ENCODE measurements around the gene NOX4.

GRCh38 chr11:89275966-89276365 lies 215.2 kb downstream of the NOX4 start:
- no peak for TF ChIP-seq NR3C1 (CRISPR knock-in tag; conservative IDR thresholded peaks at IDR 0.05; ENCODE audit: low read depth)
- TF ChIP-seq MAX (CRISPR knock-in tag; IDR thresholded peaks at IDR 0.05), result no peak
- no peak for TF ChIP-seq ELF4 (CRISPR knock-in tag; IDR thresholded peaks at IDR 0.05; ENCODE audit: low read depth)
- TF ChIP-seq TCF7 (CRISPR knock-in tag; IDR thresholded peaks at IDR 0.05; ENCODE audit: low read depth), result no peak
- no peak for TF ChIP-seq CTCF (IDR thresholded peaks at IDR 0.05)
- TF ChIP-seq NR2C2 (CRISPR knock-in tag; IDR thresholded peaks at IDR 0.05), result no peak
- no peak for TF ChIP-seq HMGXB4 (CRISPR knock-in tag; IDR thresholded peaks at IDR 0.05)
- no peak for TF ChIP-seq FOXP1 (CRISPR knock-in tag; IDR thresholded peaks at IDR 0.05; ENCODE audit: borderline replicate concordance)
- no peak for TF ChIP-seq E2F5 (CRISPR knock-in tag; IDR thresholded peaks at IDR 0.05)
- no peak for TF ChIP-seq ZBTB21 (CRISPR knock-in tag; IDR thresholded peaks at IDR 0.05; ENCODE audit: borderline replicate concordance)
- no peak for TF ChIP-seq AR (CRISPR knock-in tag; IDR thresholded peaks at IDR 0.05)
- TF ChIP-seq FOXP4 (CRISPR knock-in tag; IDR thresholded peaks at IDR 0.05), result no peak
